Measurements from ENCODE around the gene TMA7B. TPM values are rescaled to one million over a fixed set of nuclear protein-coding genes. Genes with fewer than 3 reads are reported as not detected.

TMA7B gene
- total and polyA plus RNA-seq, 2 donors (not counting 1 experiment from before 2014, with no cell fraction given) = 0.85 to 1.4 TPM

GRCh38 chr22:39925273-39925672 lies 34.9 kb upstream of the TMA7B start:
- Mint-ChIP-seq H3K4me1 (peaks cover 45% of the 10 kb centered on the region), H3K9me3 (ENCODE audit: insufficient read depth) (no peaks in the 10 kb centered on the region)

DNA sequence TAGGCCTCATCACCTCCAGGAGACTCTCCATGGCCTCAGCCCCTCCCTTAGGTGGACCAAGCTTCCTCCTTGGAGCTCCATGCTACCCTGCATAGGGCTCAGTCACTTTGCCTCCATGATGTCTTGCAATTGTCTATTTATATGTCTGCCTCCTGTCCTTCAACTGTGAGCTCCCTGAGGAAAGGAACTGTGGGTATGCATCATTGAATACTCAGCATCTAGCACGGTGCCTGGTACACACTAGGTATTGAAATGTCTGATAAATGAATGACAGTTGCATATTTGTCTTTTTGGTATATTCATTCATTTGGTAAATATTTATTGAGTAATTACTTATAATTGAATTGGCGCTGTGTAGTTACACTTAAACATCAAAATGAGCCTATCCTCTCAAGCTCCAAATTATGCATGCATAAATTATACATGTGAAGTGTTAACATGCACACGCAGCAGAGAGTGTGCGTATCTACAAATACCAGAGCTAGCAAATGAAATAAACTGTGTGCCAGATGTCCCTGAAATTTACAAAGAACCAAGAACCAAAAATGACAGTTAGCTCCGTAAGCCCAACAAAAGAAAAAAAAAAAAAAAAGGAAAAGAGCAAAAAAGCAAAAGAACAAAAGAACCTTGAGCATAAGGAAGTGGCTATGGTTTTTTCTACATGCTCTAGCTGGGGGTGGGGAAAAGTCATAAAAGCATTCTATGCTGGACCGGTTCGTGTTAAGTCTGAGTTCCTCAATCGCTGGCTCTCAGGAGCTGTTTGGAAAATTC lies 34.1 kb upstream of the TMA7B start:
- DNase-seq (no peak), ATAC-seq (ENCODE audit: low read depth) (no peak)
- peaks cover 75% of the 10 kb centered on the region for H3K79me2 ChIP-seq (ENCODE audit: control insufficient read depth, insufficient read depth, low read length)
- H3K4me3 Mint-ChIP-seq = no peak overlapping the region
- intact Hi-C loops (cut with micrococcal nuclease) = no loop called here
- no peak overlapping the region for H3K27ac Mint-ChIP-seq
- H4K20me1 ChIP-seq (ENCODE audit: control insufficient read depth, insufficient read depth, low read length, poor library complexity, severe bottlenecking) = peaks cover 3% of the 10 kb centered on the region
- no peak overlapping the region for H2AFZ ChIP-seq (ENCODE audit: insufficient read depth, low read depth, low read length, poor library complexity, severe bottlenecking)
- peaks cover 21 to 37% of the 10 kb centered on the region in 2 donors for H3K4me1 ChIP-seq (ENCODE audit: control insufficient read depth in 2 of 2, insufficient read depth in 2 of 2, low read length in 2 of 2)
- peaks cover 7% of the 10 kb centered on the region for H3K27me3 Mint-ChIP-seq
- no peak overlapping the region for H3K4me3 ChIP-seq (ENCODE audit: control extremely low read depth in 1 of 5, extremely low read depth in 1 of 5, insufficient read depth in 1 of 5, low read depth in 2 of 5, low read length in 4 of 5)
- no peaks in the 10 kb centered on the region for H3K27me3 ChIP-seq (replicated peaks in 1 of 4; ENCODE audit: control extremely low read depth in 1 of 4, control insufficient read depth in 3 of 4, insufficient read depth in 4 of 4, low read length in 3 of 4)
- no peaks in the 10 kb centered on the region for H3K9me3 Mint-ChIP-seq (ENCODE audit: insufficient read depth)
- no peaks in the 10 kb centered on the region for H3K9me3 ChIP-seq (ENCODE audit: control extremely low read depth in 1 of 3, control insufficient read depth in 2 of 3, insufficient read depth in 1 of 3, low read length in 2 of 3)
- ChIA-PET POLR2A (no interaction called here), CTCF (interaction anchor here (0.9 to 1.9 kb wide), 4 partner anchors 14 to 31 kb away, joined by 3 to 4 read pairs (median 4); no protein-coding TSS in a partner anchor)
- TF ChIP-seq, protein P1, sequence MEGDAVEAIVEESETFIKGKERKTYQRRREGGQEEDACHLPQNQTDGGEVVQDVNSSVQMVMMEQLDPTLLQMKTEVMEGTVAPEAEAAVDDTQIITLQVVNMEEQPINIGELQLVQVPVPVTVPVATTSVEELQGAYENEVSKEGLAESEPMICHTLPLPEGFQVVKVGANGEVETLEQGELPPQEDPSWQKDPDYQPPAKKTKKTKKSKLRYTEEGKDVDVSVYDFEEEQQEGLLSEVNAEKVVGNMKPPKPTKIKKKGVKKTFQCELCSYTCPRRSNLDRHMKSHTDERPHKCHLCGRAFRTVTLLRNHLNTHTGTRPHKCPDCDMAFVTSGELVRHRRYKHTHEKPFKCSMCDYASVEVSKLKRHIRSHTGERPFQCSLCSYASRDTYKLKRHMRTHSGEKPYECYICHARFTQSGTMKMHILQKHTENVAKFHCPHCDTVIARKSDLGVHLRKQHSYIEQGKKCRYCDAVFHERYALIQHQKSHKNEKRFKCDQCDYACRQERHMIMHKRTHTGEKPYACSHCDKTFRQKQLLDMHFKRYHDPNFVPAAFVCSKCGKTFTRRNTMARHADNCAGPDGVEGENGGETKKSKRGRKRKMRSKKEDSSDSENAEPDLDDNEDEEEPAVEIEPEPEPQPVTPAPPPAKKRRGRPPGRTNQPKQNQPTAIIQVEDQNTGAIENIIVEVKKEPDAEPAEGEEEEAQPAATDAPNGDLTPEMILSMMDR (IDR thresholded peaks at IDR 0.05) = no peak
- TF ChIP-seq EZH2 (IDR thresholded peaks at IDR 0.05; ENCODE audit: borderline replicate concordance, insufficient read depth, low read depth, low read length, poor library complexity, severe bottlenecking) = no peak
- no peak overlapping the region for H3K27ac ChIP-seq (ENCODE audit: low read length in 2 of 2)
- WGBS (ENCODE audit: insufficient coverage) = 13% methylated on average over 3 of the region's 8 CpGs
- peaks cover 38% of the 10 kb centered on the region for H3K4me1 Mint-ChIP-seq
- peaks cover 3% of the 10 kb centered on the region in 2 experiments for H3K36me3 ChIP-seq (replicated peaks in 1 of 2; ENCODE audit: control extremely low read depth in 1 of 2, control insufficient read depth in 1 of 2, extremely low read depth in 1 of 2, insufficient read depth in 2 of 2, low read length in 1 of 2)
- no peak overlapping the region for H3K9ac ChIP-seq (ENCODE audit: low read length)
- peak overlapping the region; percentile 37 for H3K4me2 ChIP-seq (replicated peaks; ENCODE audit: low read depth, low read length, poor library complexity, severe bottlenecking)

More at GRCh38 chr22:39925273-39925672, 34.9 kb upstream of the TMA7B start:
- 100% methylated on average over 1 of the region's 2 CpGs for WGBS (ENCODE audit: insufficient coverage)
- Histone ChIP-seq H3K36me3 (replicated peaks in 1 of 2; ENCODE audit: control extremely low read depth in 1 of 2, control insufficient read depth in 1 of 2, extremely low read depth in 1 of 2, insufficient read depth in 2 of 2, low read length in 1 of 2) (peaks cover 3% of the 10 kb centered on the region in 2 experiments), H3K79me2 (ENCODE audit: control insufficient read depth, insufficient read depth, low read length) (peaks cover 76% of the 10 kb centered on the region), H3K27me3 (replicated peaks in 1 of 4; ENCODE audit: control extremely low read depth in 1 of 4, control insufficient read depth in 3 of 4, insufficient read depth in 4 of 4, low read length in 3 of 4) (no peaks in the 10 kb centered on the region), H3K9me3 (ENCODE audit: control extremely low read depth in 1 of 3, control insufficient read depth in 2 of 3, insufficient read depth in 1 of 3, low read length in 2 of 3) (no peaks in the 10 kb centered on the region), H3K4me2 (replicated peaks; ENCODE audit: low read depth, low read length, poor library complexity, severe bottlenecking) (no peak overlapping the region), H2AFZ (ENCODE audit: insufficient read depth, low read depth, low read length, poor library complexity, severe bottlenecking) (no peak overlapping the region), H4K20me1 (ENCODE audit: control insufficient read depth, insufficient read depth, low read length, poor library complexity, severe bottlenecking) (peaks cover 2% of the 10 kb centered on the region), H3K4me3 (ENCODE audit: control extremely low read depth in 1 of 5, extremely low read depth in 1 of 5, insufficient read depth in 1 of 5, low read depth in 2 of 5, low read length in 4 of 5) (no peak overlapping the region), H3K27ac (ENCODE audit: low read length in 2 of 2) (no peak overlapping the region), H3K9ac (ENCODE audit: low read length) (no peak overlapping the region), H3K4me1 (ENCODE audit: control insufficient read depth in 2 of 2, insufficient read depth in 2 of 2, low read length in 2 of 2) (peaks cover 14 to 29% of the 10 kb centered on the region in 2 donors)
- TF ChIP-seq, protein P1 (IDR thresholded peaks at IDR 0.05) = no peak
- TF ChIP-seq EZH2 (IDR thresholded peaks at IDR 0.05; ENCODE audit: borderline replicate concordance, insufficient read depth, low read depth, low read length, poor library complexity, severe bottlenecking) = no peak
- ChIA-PET CTCF (interaction anchor here (1.2 kb wide), 1 partner anchor 15 kb away, joined by 3 read pairs; no protein-coding TSS in a partner anchor), POLR2A (no interaction called here)
- H3K27ac Mint-ChIP-seq = no peak overlapping the region
- H3K4me3 Mint-ChIP-seq = no peak overlapping the region
- DNase-seq (no peak), ATAC-seq (ENCODE audit: low read depth) (no peak)
- intact Hi-C loops (cut with micrococcal nuclease) = no loop called here
- peaks cover 7% of the 10 kb centered on the region for H3K27me3 Mint-ChIP-seq

Measured in B cell (primary cell).